HepG2 (cell line): ENCODE measurements around the gene ZNF48. TPM values are rescaled to one million over a fixed set of nuclear protein-coding genes. Genes with fewer than 3 reads are reported as not detected.

Experiments
- ATF3 ChIP-seq: sonication (generic); formaldehyde crosslinking; IDR thresholded peaks from 2 replicates; pipeline ENCODE4 v1.4.0; 2020; ENCODE audit warnings: missing genetic modification reagents
- EP300 ChIP-seq, 3 experiments: sonication (generic) in 1 of 3; formaldehyde crosslinking in 1 of 3; IDR thresholded peaks; 2 replicates each; pipeline versions ENCODE4 v1.5.1 to v1.6.1; 2011 to 2020; ENCODE audit warnings: low read depth in 2 of 3, low read length in 2 of 3, borderline replicate concordance in 1 of 3, improper control_type of control experiment in 1 of 3, mild to moderate bottlenecking in 1 of 3, missing genetic modification reagents in 1 of 3, moderate library complexity in 1 of 3
- FOXM1 ChIP-seq: sonication (generic); formaldehyde crosslinking; IDR thresholded peaks from 2 replicates; pipeline ENCODE4 v1.5.0; 2020; ENCODE audit warnings: missing genetic modification reagents
- HOXA3 ChIP-seq: sonication (generic); formaldehyde crosslinking; IDR thresholded peaks from 2 replicates; pipeline ENCODE4 v1.5.0; 2020; ENCODE audit warnings: missing genetic modification reagents
- KDM5B ChIP-seq: sonication (generic); formaldehyde crosslinking; IDR thresholded peaks from 2 replicates; pipeline ENCODE4 v1.4.0; 2020; ENCODE audit warnings: missing genetic modification reagents, mild to moderate bottlenecking, borderline replicate concordance
- KLF16 ChIP-seq, 2 experiments: sonication (generic) in 1 of 2; formaldehyde crosslinking in 1 of 2; IDR thresholded peaks; 2 replicates each; pipeline versions ENCODE4 v1.6.1 to v1.8.0; 2016 to 2023; ENCODE audit warnings: missing genetic modification reagents in 2 of 2, missing compliant biosample characterization in 1 of 2
- MYPOP ChIP-seq: sonication (generic); formaldehyde crosslinking; IDR thresholded peaks from 2 replicates; pipeline ENCODE4 v1.8.1; 2023; ENCODE audit warnings: mild to moderate bottlenecking, moderate library complexity, missing genetic modification reagents
- NKX3-1 ChIP-seq: sonication (generic); formaldehyde crosslinking; IDR thresholded peaks from 2 replicates; pipeline ENCODE4 v1.5.0; 2020; ENCODE audit warnings: missing genetic modification reagents
- PHF8 ChIP-seq: sonication (generic); formaldehyde crosslinking; IDR thresholded peaks from 2 replicates; pipeline ENCODE4 v1.5.0; 2020; ENCODE audit warnings: missing genetic modification reagents
- POGZ ChIP-seq: sonication (generic); formaldehyde crosslinking; IDR thresholded peaks from 2 replicates; pipeline ENCODE4 v1.4.0; 2020; ENCODE audit warnings: mild to moderate bottlenecking, missing genetic modification reagents
- POLR2A ChIP-seq, 2 experiments: IDR thresholded peaks; 2 replicates each; pipeline ENCODE4 v1.6.1; 2011; ENCODE audit warnings: low read depth in 2 of 2, low read length in 2 of 2, mild to moderate bottlenecking in 1 of 2, moderate library complexity in 1 of 2; ENCODE audit not compliant: insufficient read depth in 1 of 2
- SNAPC4 ChIP-seq: sonication (generic); formaldehyde crosslinking; IDR thresholded peaks from 2 replicates; pipeline ENCODE4 v1.4.0; 2020; ENCODE audit warnings: mild to moderate bottlenecking, missing genetic modification reagents
- STAT5B ChIP-seq: sonication (generic); formaldehyde crosslinking; IDR thresholded peaks from 2 replicates; pipeline ENCODE4 v1.4.0; 2020; ENCODE audit warnings: missing genetic modification reagents
- TEAD3 ChIP-seq: optimal IDR thresholded peaks from 2 replicates; pipeline ENCODE3; 2016; ENCODE audit warnings: borderline replicate concordance
- ZIK1 ChIP-seq: sonication (generic); formaldehyde crosslinking; IDR thresholded peaks from 2 replicates; pipeline ENCODE4 v1.5.0; 2020; ENCODE audit warnings: mild to moderate bottlenecking, low read depth, missing genetic modification reagents, borderline replicate concordance
- ZNF790 ChIP-seq: sonication (generic); formaldehyde crosslinking; IDR thresholded peaks from 2 replicates; pipeline ENCODE4 v1.8.0; 2022; ENCODE audit warnings: missing genetic modification reagents, mild to moderate bottlenecking, borderline replicate concordance
- ZSCAN31 ChIP-seq: sonication (generic); formaldehyde crosslinking; IDR thresholded peaks from 2 replicates; pipeline ENCODE4 v1.5.0; 2020; ENCODE audit warnings: low read depth, mild to moderate bottlenecking, missing genetic modification reagents
- polyA plus RNA-seq, 8 experiments: library from polyadenylated mRNA; depleted of rRNA in 3 of 8; stranded (reverse) in 7 of 8; unstranded in 1 of 8; fragments of >200 nt; fragmentation: Illumina TruSeq in 4 of 8; extraction: Trizol in 4 of 8; gene quantifications; 2 replicates each; pipeline versions ENCODE4 v1.2.1 to v1.2.3, GENCODE V29; 2011 to 2016; ENCODE audit warnings: low read depth in 4 of 8, missing spikeins in 1 of 8, mixed read lengths in 1 of 8; ENCODE audit not compliant: insufficient read depth in 1 of 8
- total RNA-seq, 5 experiments: library from RNA; depleted of rRNA; stranded (reverse); fragments of >200 nt; fragmentation: Illumina TruSeq; extraction: Trizol; gene quantifications; 2 replicates each; pipeline ENCODE4 v1.2.3, GENCODE V29; 2016; ENCODE audit warnings: low read depth in 1 of 5
- TF ChIP-seq, protein P1 (sequence below): sonication (generic); formaldehyde crosslinking; IDR thresholded peaks from 2 replicates; pipeline ENCODE4 v1.4.0; 2020; ENCODE audit warnings: missing genetic modification reagents, borderline replicate concordance

The ZNF48 gene
- total and polyA plus RNA-seq, 2 of the 13 experiments (the other 11 are each of a cell fraction or from before 2014, with no cell fraction given), result 9.9 to 12.3 TPM

GRCh38 chr16:30378236-30379157, 16.7 kb upstream of the ZNF48 start (continued):
- peak; percentile 53; the same call in 1 of the 2 replicates for TF ChIP-seq FOXM1 (CRISPR knock-in tag)
- peak; percentile 81; the same call in 1 of the 2 replicates for TF ChIP-seq KDM5B (CRISPR knock-in tag)
- peak; percentile 40; the same call in 1 of the 2 replicates for TF ChIP-seq SNAPC4 (CRISPR knock-in tag)
- peak; percentile 92 for TF ChIP-seq PHF8 (CRISPR knock-in tag)
- TF ChIP-seq NKX3-1, result no peak
- TF ChIP-seq MYPOP (CRISPR knock-in tag), result peak; percentile 74; the same call in 1 of the 2 replicates
- peak in 1 of 2 experiments; percentile 64; a peak in 2 of 4 replicates for TF ChIP-seq EP300 (IDR thresholded peaks at IDR 0.05; ENCODE audit: low read depth in 2 of 2, low read length in 2 of 2)
- 0 out of 2 replicates have a peak, but pooled peaks have one; percentile 15 for TF ChIP-seq EP300 (CRISPR knock-in tag; IDR thresholded peaks at IDR 0.05; ENCODE audit: borderline replicate concordance)
- TF ChIP-seq ZIK1, result peak; percentile 86
- peak; percentile 25 for TF ChIP-seq TEAD3
- peak in 1 of 2 experiments; percentile 74; a peak in 2 of 4 replicates for TF ChIP-seq KLF16 (CRISPR knock-in tag; IDR thresholded peaks at IDR 0.05)
- peak; percentile 65 to 98; a peak in 3 of 4 replicates for TF ChIP-seq POLR2A (IDR thresholded peaks at IDR 0.05; ENCODE audit: insufficient read depth in 1 of 2, low read depth in 2 of 2, low read length in 2 of 2)
- 0 out of 2 replicates have a peak, but pooled peaks have one; percentile 86 for TF ChIP-seq ZNF790 (CRISPR knock-in tag)
- peak; percentile 58; the same call in 1 of the 2 replicates for TF ChIP-seq POGZ
- TF ChIP-seq, protein P1, sequence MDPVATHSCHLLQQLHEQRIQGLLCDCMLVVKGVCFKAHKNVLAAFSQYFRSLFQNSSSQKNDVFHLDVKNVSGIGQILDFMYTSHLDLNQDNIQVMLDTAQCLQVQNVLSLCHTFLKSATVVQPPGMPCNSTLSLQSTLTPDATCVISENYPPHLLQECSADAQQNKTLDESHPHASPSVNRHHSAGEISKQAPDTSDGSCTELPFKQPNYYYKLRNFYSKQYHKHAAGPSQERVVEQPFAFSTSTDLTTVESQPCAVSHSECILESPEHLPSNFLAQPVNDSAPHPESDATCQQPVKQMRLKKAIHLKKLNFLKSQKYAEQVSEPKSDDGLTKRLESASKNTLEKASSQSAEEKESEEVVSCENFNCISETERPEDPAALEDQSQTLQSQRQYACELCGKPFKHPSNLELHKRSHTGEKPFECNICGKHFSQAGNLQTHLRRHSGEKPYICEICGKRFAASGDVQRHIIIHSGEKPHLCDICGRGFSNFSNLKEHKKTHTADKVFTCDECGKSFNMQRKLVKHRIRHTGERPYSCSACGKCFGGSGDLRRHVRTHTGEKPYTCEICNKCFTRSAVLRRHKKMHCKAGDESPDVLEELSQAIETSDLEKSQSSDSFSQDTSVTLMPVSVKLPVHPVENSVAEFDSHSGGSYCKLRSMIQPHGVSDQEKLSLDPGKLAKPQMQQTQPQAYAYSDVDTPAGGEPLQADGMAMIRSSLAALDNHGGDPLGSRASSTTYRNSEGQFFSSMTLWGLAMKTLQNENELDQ (CRISPR knock-in tag), result peak; percentile 78; the same call in 1 of the 2 replicates
- TF ChIP-seq ATF3, result peak; percentile 47; the same call in 1 of the 2 replicates
- peak; percentile 56 for TF ChIP-seq HOXA3 (CRISPR knock-in tag)
- peak; percentile 50; the same call in 1 of the 2 replicates for TF ChIP-seq ZSCAN31
- peak; percentile 80 for TF ChIP-seq STAT5B
